Measurements from ENCODE around the gene EVL. TPM values are rescaled to one million over a fixed set of nuclear protein-coding genes. Genes with fewer than 3 reads are reported as not detected.

Gene EVL
- polyA plus RNA-seq, 2 of the 4 experiments (the other 2 are of a cell fraction), result 14.8 to 32.9 TPM

DNA sequence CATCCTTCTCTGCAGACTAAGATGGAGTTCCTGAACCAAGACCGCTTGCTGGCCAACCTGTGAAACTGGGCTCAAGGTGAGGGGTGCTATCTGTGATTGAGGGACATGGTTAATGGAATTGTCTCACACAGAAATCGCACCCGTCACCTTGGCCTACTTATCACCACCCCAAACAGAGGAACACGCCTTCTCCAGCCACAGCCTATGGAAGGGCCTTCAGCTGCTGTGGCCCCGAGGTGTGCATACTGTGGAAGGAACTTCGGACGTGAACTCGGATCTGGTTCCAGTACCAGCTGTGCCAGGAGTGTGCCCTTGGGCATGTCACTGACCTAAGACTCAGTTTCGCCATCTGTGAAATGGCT, 44.4 kb downstream of the EVL start:
- CTCF ChIA-PET, result interaction anchor here (0.7 to 10.1 kb wide), 17 partner anchors 10 to 132 kb away, joined by 3 to 173 read pairs (median 15); no protein-coding TSS in a partner anchor

DNA sequence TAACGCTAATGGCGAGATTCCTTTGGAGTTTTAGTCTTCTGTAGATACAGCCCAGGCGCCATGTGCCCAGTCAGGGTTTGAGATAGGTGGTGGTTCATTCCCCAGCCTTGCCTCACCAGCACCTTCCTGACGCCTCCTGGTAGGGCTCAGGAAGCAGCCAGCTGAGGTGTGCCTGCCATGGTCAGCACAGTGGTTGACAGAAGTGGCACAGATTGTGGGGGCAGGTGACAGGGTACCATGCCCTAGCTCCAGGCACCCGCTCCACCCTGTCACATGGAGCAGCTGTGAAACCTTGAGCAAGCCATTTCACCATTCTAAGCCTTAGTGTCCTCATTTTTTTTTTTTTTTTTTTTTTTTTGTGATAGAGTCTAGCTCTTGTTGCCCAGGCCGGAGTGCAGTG, 45.6 kb downstream of the EVL start:
- DNase-seq (ENCODE audit: low read depth in 1 of 2, low spot score in 1 of 2), result no peak
- CTCF ChIA-PET, result interaction anchor here (1.0 to 10.1 kb wide), 6 partner anchors 11 to 165 kb away, joined by 3 to 173 read pairs (median 8); no protein-coding TSS in a partner anchor
- ATAC-seq, result no peak

More for the DNA sequence above, 44.4 kb downstream of the EVL start:
- H3K9me3 ChIP-seq, result no peaks in the 10 kb centered on the region
- TF ChIP-seq HDAC2 (IDR thresholded peaks at IDR 0.05), result no peak
- TF ChIP-seq RAD21 (conservative IDR thresholded peaks at IDR 0.05 in 1 of 2, IDR thresholded peaks at IDR 0.05 in 1 of 2), result no peak
- TF ChIP-seq RFX5 (IDR thresholded peaks at IDR 0.05), result no peak
- TF ChIP-seq, protein P1, sequence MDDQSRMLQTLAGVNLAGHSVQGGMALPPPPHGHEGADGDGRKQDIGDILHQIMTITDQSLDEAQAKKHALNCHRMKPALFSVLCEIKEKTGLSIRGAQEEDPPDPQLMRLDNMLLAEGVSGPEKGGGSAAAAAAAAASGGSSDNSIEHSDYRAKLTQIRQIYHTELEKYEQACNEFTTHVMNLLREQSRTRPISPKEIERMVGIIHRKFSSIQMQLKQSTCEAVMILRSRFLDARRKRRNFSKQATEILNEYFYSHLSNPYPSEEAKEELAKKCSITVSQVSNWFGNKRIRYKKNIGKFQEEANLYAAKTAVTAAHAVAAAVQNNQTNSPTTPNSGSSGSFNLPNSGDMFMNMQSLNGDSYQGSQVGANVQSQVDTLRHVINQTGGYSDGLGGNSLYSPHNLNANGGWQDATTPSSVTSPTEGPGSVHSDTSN (IDR thresholded peaks at IDR 0.05), result no peak
- TF ChIP-seq GATA3 (IDR thresholded peaks at IDR 0.05; ENCODE audit: borderline replicate concordance), result no peak
- TF ChIP-seq, protein P2, sequence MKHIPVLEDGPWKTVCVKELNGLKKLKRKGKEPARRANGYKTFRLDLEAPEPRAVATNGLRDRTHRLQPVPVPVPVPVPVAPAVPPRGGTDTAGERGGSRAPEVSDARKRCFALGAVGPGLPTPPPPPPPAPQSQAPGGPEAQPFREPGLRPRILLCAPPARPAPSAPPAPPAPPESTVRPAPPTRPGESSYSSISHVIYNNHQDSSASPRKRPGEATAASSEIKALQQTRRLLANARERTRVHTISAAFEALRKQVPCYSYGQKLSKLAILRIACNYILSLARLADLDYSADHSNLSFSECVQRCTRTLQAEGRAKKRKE (CRISPR knock-in tag; IDR thresholded peaks at IDR 0.05; ENCODE audit: low read depth), result no peak
- no peak for TF ChIP-seq ZNF302 (CRISPR knock-in tag; IDR thresholded peaks at IDR 0.05)
- TF ChIP-seq ZFP36 (IDR thresholded peaks at IDR 0.05; ENCODE audit: borderline replicate concordance, partially characterized antibody), result no peak
- no peak for TF ChIP-seq CBX2 (IDR thresholded peaks at IDR 0.05; ENCODE audit: borderline replicate concordance, low read depth)
- TF ChIP-seq JUNB (IDR thresholded peaks at IDR 0.05), result no peak
- no peak for TF ChIP-seq CBX8 (IDR thresholded peaks at IDR 0.05)
- TF ChIP-seq, protein P3, sequence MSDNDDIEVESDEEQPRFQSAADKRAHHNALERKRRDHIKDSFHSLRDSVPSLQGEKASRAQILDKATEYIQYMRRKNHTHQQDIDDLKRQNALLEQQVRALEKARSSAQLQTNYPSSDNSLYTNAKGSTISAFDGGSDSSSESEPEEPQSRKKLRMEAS (IDR thresholded peaks at IDR 0.05), result no peak
- no peak for TF ChIP-seq MAFK (IDR thresholded peaks at IDR 0.05; ENCODE audit: partially characterized antibody)
- TF ChIP-seq RARB (CRISPR knock-in tag; IDR thresholded peaks at IDR 0.05), result no peak
- TF ChIP-seq FOXS1 (CRISPR knock-in tag; IDR thresholded peaks at IDR 0.05), result no peak
- TF ChIP-seq HOXB5 (CRISPR knock-in tag; IDR thresholded peaks at IDR 0.05), result no peak
- no peak for TF ChIP-seq HOXB13 (CRISPR knock-in tag; IDR thresholded peaks at IDR 0.05; ENCODE audit: low read depth)
- TF ChIP-seq PHF8 (IDR thresholded peaks at IDR 0.05; ENCODE audit: borderline replicate concordance, low read depth), result no peak
- no peak for FAIRE-seq
- H3K4me3 ChIP-seq, result no peak overlapping the region
- ATAC-seq, result no peak
- no peak overlapping the region for H3K4me2 ChIP-seq
- no peak for DNase-seq (ENCODE audit: low read depth in 1 of 2, low spot score in 1 of 2)
- POLR2A ChIA-PET, result no interaction called here
- no peak overlapping the region; a peak in 1 of 6 replicates for H3K27ac ChIP-seq
- WGBS (ENCODE audit: missing lambda C conversion rate), result 90% methylated on average over 9 of the region's 9 CpGs
- peaks cover 16% of the 10 kb centered on the region for H3K4me1 ChIP-seq

More for the DNA sequence above, 45.6 kb downstream of the EVL start:
- WGBS (ENCODE audit: missing lambda C conversion rate), result 83% methylated on average over 6 of the region's 6 CpGs
- POLR2A ChIA-PET, result no interaction called here
- Histone ChIP-seq H3K4me1 (peaks cover 8% of the 10 kb centered on the region; the same call in 1 of the 3 replicates), H3K4me3 (no peak overlapping the region), H3K9me3 (no peaks in the 10 kb centered on the region), H3K27ac (no peak overlapping the region), H3K4me2 (no peak overlapping the region)
- TF ChIP-seq ZSCAN20 (CRISPR knock-in tag; IDR thresholded peaks at IDR 0.05) (no peak), RCOR1 (IDR thresholded peaks at IDR 0.05; ENCODE audit: low read depth, low read length) (no peak), FOSL2 (IDR thresholded peaks at IDR 0.05) (no peak), FOSL2 (CRISPR knock-in tag; IDR thresholded peaks at IDR 0.05) (no peak), ZFP36 (IDR thresholded peaks at IDR 0.05; ENCODE audit: borderline replicate concordance, partially characterized antibody) (no peak), JUNB (IDR thresholded peaks at IDR 0.05) (no peak), FOSB (CRISPR knock-in tag; IDR thresholded peaks at IDR 0.05) (no peak), ZC3H11A (IDR thresholded peaks at IDR 0.05) (no peak), FOXS1 (CRISPR knock-in tag; IDR thresholded peaks at IDR 0.05) (no peak), EHMT2 (IDR thresholded peaks at IDR 0.05; ENCODE audit: low read depth) (no peak), ZNF302 (CRISPR knock-in tag; IDR thresholded peaks at IDR 0.05) (no peak), RAD21 (conservative IDR thresholded peaks at IDR 0.05 in 1 of 2, IDR thresholded peaks at IDR 0.05 in 1 of 2) (no peak), TFCP2L1 (CRISPR knock-in tag; IDR thresholded peaks at IDR 0.05) (no peak), POLR2AphosphoS2 (conservative IDR thresholded peaks at IDR 0.05; ENCODE audit: low read length) (no peak), EP300 (IDR thresholded peaks at IDR 0.05) (no peak), CHD2 (IDR thresholded peaks at IDR 0.05; ENCODE audit: low read length, partially characterized antibody) (no peak), RFX5 (IDR thresholded peaks at IDR 0.05) (no peak)
- TF ChIP-seq, protein P4, sequence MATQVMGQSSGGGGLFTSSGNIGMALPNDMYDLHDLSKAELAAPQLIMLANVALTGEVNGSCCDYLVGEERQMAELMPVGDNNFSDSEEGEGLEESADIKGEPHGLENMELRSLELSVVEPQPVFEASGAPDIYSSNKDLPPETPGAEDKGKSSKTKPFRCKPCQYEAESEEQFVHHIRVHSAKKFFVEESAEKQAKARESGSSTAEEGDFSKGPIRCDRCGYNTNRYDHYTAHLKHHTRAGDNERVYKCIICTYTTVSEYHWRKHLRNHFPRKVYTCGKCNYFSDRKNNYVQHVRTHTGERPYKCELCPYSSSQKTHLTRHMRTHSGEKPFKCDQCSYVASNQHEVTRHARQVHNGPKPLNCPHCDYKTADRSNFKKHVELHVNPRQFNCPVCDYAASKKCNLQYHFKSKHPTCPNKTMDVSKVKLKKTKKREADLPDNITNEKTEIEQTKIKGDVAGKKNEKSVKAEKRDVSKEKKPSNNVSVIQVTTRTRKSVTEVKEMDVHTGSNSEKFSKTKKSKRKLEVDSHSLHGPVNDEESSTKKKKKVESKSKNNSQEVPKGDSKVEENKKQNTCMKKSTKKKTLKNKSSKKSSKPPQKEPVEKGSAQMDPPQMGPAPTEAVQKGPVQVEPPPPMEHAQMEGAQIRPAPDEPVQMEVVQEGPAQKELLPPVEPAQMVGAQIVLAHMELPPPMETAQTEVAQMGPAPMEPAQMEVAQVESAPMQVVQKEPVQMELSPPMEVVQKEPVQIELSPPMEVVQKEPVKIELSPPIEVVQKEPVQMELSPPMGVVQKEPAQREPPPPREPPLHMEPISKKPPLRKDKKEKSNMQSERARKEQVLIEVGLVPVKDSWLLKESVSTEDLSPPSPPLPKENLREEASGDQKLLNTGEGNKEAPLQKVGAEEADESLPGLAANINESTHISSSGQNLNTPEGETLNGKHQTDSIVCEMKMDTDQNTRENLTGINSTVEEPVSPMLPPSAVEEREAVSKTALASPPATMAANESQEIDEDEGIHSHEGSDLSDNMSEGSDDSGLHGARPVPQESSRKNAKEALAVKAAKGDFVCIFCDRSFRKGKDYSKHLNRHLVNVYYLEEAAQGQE (IDR thresholded peaks at IDR 0.05), result no peak
- TF ChIP-seq, protein P5, sequence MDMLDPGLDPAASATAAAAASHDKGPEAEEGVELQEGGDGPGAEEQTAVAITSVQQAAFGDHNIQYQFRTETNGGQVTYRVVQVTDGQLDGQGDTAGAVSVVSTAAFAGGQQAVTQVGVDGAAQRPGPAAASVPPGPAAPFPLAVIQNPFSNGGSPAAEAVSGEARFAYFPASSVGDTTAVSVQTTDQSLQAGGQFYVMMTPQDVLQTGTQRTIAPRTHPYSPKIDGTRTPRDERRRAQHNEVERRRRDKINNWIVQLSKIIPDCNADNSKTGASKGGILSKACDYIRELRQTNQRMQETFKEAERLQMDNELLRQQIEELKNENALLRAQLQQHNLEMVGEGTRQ (IDR thresholded peaks at IDR 0.05), result no peak
- TF ChIP-seq, protein P6, sequence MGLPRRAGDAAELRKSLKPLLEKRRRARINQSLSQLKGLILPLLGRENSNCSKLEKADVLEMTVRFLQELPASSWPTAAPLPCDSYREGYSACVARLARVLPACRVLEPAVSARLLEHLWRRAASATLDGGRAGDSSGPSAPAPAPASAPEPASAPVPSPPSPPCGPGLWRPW (IDR thresholded peaks at IDR 0.05), result no peak
- TF ChIP-seq, protein P1 (IDR thresholded peaks at IDR 0.05), result no peak
- FAIRE-seq, result no peak
